PC-9 (cell line): ENCODE measurements around the gene HBEGF. TPM values are rescaled to one million over a fixed set of nuclear protein-coding genes. Genes with fewer than 3 reads are reported as not detected.

Experiments
- BruUV-seq: library from RNA; stranded (reverse); fragments of 400-500 nt; replicated peaks from 2 replicates; lab custom pipeline; 2021; lab: Mats Ljungman, UMichigan
- CTCF ChIA-PET: fragments of 300-600 bp; sonication (Branson Sonifier 250); formaldehyde crosslinking; loops from one replicate; lab custom pipeline; 2022; ENCODE audit warnings: antibody characterized with exemption; lab: Charles Lee
- POLR2A ChIA-PET: fragments of 300-600 bp; sonication (Branson Sonifier 250); formaldehyde crosslinking; loops from one replicate; lab custom pipeline; 2022; ENCODE audit warnings: antibody characterized with exemption; ENCODE audit not compliant: unreplicated experiment; lab: Charles Lee
- DNase-seq, 2 experiments: peaks; one replicate each; pipeline versions ENCODE4 v3.0.0 to v3.0.0-alpha.2; 2015 to 2022; ENCODE audit warnings: mixed read lengths in 1 of 2
- H2AFZ ChIP-seq: fragments of 200-600 bp; sonication (generic); 2 replicates; pipeline ENCODE4 v1.8.1; 2017; ENCODE audit warnings: antibody characterized with exemption
- H3F3A ChIP-seq: fragments of 200-600 bp; sonication (generic); 2 replicates; pipeline ENCODE4 v1.8.1; 2017; ENCODE audit warnings: antibody characterized with exemption, mild to moderate bottlenecking, low read depth; ENCODE audit not compliant: insufficient read depth
- H3K27ac ChIP-seq: fragments of 200-600 bp; sonication (generic); 2 replicates; pipeline ENCODE4 v1.6.1; 2016; ENCODE audit warnings: mixed run types
- H3K27me3 ChIP-seq: fragments of 200-600 bp; sonication (generic); 2 replicates; pipeline ENCODE4 v1.6.1; 2016; ENCODE audit warnings: low read depth, mixed run types; ENCODE audit not compliant: insufficient read depth
- H3K36me3 ChIP-seq: fragments of 200-600 bp; sonication (generic); 2 replicates; pipeline ENCODE4 v1.6.1; 2016; ENCODE audit warnings: low read depth, mixed run types
- H3K4me1 ChIP-seq: fragments of 200-600 bp; sonication (generic); replicated peaks from 2 replicates; pipeline ENCODE4 v1.6.1; 2016; ENCODE audit warnings: mixed run types; ENCODE audit not compliant: insufficient read depth
- H3K4me2 ChIP-seq: fragments of 200-600 bp; sonication (generic); 2 replicates; pipeline ENCODE4 v1.6.1; 2017; ENCODE audit warnings: mixed run types
- H3K4me3 ChIP-seq: fragments of 200-600 bp; sonication (generic); 2 replicates; pipeline ENCODE4 v1.6.1; 2016; ENCODE audit warnings: mixed run types
- H3K79me2 ChIP-seq: fragments of 200-600 bp; sonication (generic); 2 replicates; pipeline ENCODE4 v1.6.1; 2017; ENCODE audit warnings: low read depth, mixed run types
- H3K9me2 ChIP-seq: fragments of 200-600 bp; sonication (generic); 2 replicates; pipeline ENCODE4 v1.8.1; 2017; ENCODE audit warnings: mild to moderate bottlenecking; ENCODE audit not compliant: insufficient read depth
- H3K9me3 ChIP-seq: fragments of 200-600 bp; sonication (generic); 2 replicates; pipeline ENCODE4 v1.8.1; 2016; ENCODE audit warnings: low read depth; ENCODE audit not compliant: insufficient read depth
- H4K20me1 ChIP-seq: fragments of 200-600 bp; sonication (generic); 2 replicates; pipeline ENCODE4 v1.8.1; 2017; ENCODE audit not compliant: insufficient read depth
- CTCF ChIP-seq: fragments of 200-600 bp; sonication (generic); conservative IDR thresholded peaks from 2 replicates; pipeline ENCODE4 v1.6.1; 2017; ENCODE audit warnings: mixed run types, antibody characterized with exemption, mild to moderate bottlenecking, moderate library complexity
- EZH2 ChIP-seq: fragments of 200-600 bp; sonication (generic); IDR thresholded peaks from 2 replicates; pipeline ENCODE4 v1.8.0; 2017; ENCODE audit warnings: antibody characterized with exemption, low read depth
- intact Hi-C: fragments of 100-400 bp; cut with micrococcal nuclease; formaldehyde crosslinking; loops from one replicate; pipeline ENCODE4 v1.10.0; 2022; ENCODE audit not compliant: unreplicated experiment
- total RNA-seq: library from RNA; stranded (reverse); gene quantifications from 2 replicates; pipeline ENCODE4 v1.2.3, GENCODE V29; 2021

Gene HBEGF
- total RNA-seq, 1 experiment from 2014 or later = 9.0 TPM

GRCh38 chr5:140362875-140363630, 16.6 kb upstream of the HBEGF start:
- Histone ChIP-seq H3K27ac (no peak overlapping the region), H2AFZ (peak overlapping the region; percentile 77), H3K4me3 (peak overlapping the region; percentile 53; the same call in 1 of the 2 replicates), H3K4me1 (no peaks in the 10 kb centered on the region), H3K9me3 (no peaks in the 10 kb centered on the region), H3K79me2 (no peaks in the 10 kb centered on the region), H3K4me2 (peak overlapping the region; percentile 87), H3K9me2 (no peaks in the 10 kb centered on the region), H3K36me3 (no peaks in the 10 kb centered on the region), H4K20me1 (no peaks in the 10 kb centered on the region), H3K27me3 (no peaks in the 10 kb centered on the region), H3F3A (no peaks in the 10 kb centered on the region)
- DNase-seq = peak; percentile 54 to 81
- intact Hi-C loops = loop anchor here (1.0 kb wide), 1 partner anchor 357 kb away; no protein-coding TSS in a partner anchor
- ChIA-PET POLR2A (interaction anchor here (0.6 kb wide), 1 partner anchor 16 kb away, joined by 7 read pairs; no protein-coding TSS in a partner anchor), CTCF (interaction anchor here (1.0 to 1.6 kb wide), 2 partner anchors 9 to 123 kb away, joined by 6 to 13 read pairs; no protein-coding TSS in a partner anchor)
- TF ChIP-seq CTCF = peak; percentile 93
- TF ChIP-seq EZH2 = no peak
- BruUV-seq = no TSS peak

- Histone ChIP-seq H3K9me3 (no peaks in the 10 kb centered on the region), H3K27ac (no peak overlapping the region), H3K4me1 (no peaks in the 10 kb centered on the region), H2AFZ (no peak overlapping the region), H3K36me3 (no peaks in the 10 kb centered on the region), H3F3A (no peaks in the 10 kb centered on the region), H3K79me2 (no peaks in the 10 kb centered on the region), H3K4me2 (no peak overlapping the region), H3K4me3 (no peak overlapping the region), H3K27me3 (no peaks in the 10 kb centered on the region), H3K9me2 (no peaks in the 10 kb centered on the region), H4K20me1 (no peaks in the 10 kb centered on the region)
- no peak for DNase-seq
- POLR2A ChIA-PET = no interaction called here
- intact Hi-C loops = no loop called here
- no peak for TF ChIP-seq CTCF
- no peak for TF ChIP-seq EZH2
- CTCF ChIA-PET = no interaction called here
- BruUV-seq = no TSS peak
These were observed 15.9 kb upstream of the HBEGF start for GRCh38 chr5:140362311-140362710.

- Histone ChIP-seq H3K27me3 (no peaks in the 10 kb centered on the region), H4K20me1 (no peaks in the 10 kb centered on the region), H3K9me2 (no peaks in the 10 kb centered on the region), H3K79me2 (no peaks in the 10 kb centered on the region), H2AFZ (no peak overlapping the region), H3K4me1 (no peaks in the 10 kb centered on the region), H3K27ac (no peak overlapping the region), H3K9me3 (no peaks in the 10 kb centered on the region), H3K36me3 (no peaks in the 10 kb centered on the region), H3F3A (no peaks in the 10 kb centered on the region), H3K4me2 (no peak overlapping the region), H3K4me3 (no peak overlapping the region)
- intact Hi-C loops = no loop called here
- no TSS peak for BruUV-seq
- ChIA-PET POLR2A (no interaction called here), CTCF (no interaction called here)
- TF ChIP-seq CTCF = no peak
- TF ChIP-seq EZH2 = no peak
- DNase-seq = no peak
These were observed 15.5 kb upstream of the HBEGF start for GRCh38 chr5:140361901-140362300.
